ENCODE results near the gene ARSD.
A peak's percentile ranks its signal among the peaks of the same experiment; 100 is the strongest.
"Not testable (repeated sequence)": the region's sequence is repeated elsewhere in the genome, so short reads cannot be mapped to it uniquely, and the experiment has no call there.

Gene ARSD

GRCh38 chrX:2928583-2929434 lies at the start of gene ARSD:
Gene ARSD, minus strand, starts transcription at chrX:2929339. Its CDS starts 64 bp downstream, at chrX:2929275.
- DNase-seq (ENCODE audit: low read depth in 1 of 2, low spot score in 1 of 2): peak in 1 of 2 donors; percentile 0

DNA sequence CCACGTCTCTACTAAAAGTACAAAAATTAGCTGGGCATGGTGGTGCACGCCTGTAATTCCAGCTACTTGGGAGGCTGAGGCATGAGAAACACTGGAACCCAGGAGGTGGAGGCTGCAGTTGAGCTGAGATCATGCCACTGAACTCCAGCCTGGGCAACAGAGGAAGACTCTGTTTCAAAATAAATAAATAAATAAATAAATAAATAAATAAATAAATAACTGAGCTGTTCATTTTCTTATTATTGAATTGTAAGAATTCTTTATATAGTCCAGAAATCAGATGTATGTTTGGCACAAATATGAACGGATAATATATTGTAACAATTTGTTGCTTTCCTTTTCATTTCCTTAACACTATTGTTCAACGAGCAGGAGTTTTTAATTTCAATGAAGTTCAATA lies 49.5 kb upstream of the ARSD start:
- DNase-seq (ENCODE audit: low read depth in 1 of 2, low spot score in 1 of 2): not testable (repeated sequence)

GRCh38 chrX:2974961-2975360 lies 45.8 kb upstream of the ARSD start:
- DNase-seq (ENCODE audit: low read depth in 1 of 2, low spot score in 1 of 2): no peak

DNA sequence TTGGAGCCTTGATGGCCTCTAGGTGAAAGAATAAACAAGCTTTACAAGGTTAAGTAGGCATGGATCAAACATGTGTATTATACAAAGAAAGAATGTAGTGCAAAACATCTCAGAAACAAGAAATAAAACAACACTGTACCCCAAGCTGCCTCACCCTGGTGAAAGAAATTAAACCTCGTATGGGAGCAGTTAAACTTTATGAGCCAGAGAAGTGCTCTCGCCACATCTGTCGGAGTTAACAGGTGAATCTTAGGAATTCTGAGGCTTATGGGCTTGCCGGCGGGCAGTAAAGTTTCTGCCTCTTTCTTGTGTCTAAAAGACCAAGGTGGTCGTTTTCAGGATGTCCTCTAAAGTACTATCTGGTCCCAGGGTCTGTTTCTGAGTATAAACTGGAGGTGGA lies 43.3 kb upstream of the ARSD start:
- DNase-seq (ENCODE audit: low read depth in 1 of 2, low spot score in 1 of 2): no peak

- DNase-seq (ENCODE audit: low read depth in 1 of 2, low spot score in 1 of 2): no peak
These were observed 39.9 kb upstream of the ARSD start for GRCh38 chrX:2969021-2969420.

GRCh38 chrX:2967998-2968909 lies 39.1 kb upstream of the ARSD start:
- DNase-seq (ENCODE audit: low read depth in 1 of 2, low spot score in 1 of 2): peak in 1 of 2 donors; percentile 2

DNA sequence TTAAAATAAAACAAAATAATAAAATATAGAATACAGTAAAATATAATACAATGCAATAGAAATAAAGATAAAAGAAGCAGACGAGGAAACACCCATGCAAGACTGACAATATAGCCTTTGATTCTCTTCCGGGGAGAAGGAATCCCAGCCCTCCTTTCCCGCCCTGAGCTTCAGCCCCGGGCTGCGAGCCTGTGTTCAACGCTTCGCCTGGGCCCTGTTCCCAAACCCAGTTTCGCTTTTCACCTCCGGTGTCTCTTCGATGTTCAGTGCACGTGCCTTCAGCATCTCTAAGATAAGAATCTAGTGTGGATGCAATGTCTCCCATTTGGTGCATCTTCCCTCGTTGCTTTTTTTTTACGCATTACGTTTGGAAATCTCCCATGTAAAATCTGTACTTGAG lies 38.4 kb upstream of the ARSD start:
- DNase-seq (ENCODE audit: low read depth in 1 of 2, low spot score in 1 of 2): no peak

GRCh38 chrX:2967012-2967411 lies 37.9 kb upstream of the ARSD start:
- no peak for DNase-seq (ENCODE audit: low read depth in 1 of 2, low spot score in 1 of 2)

- DNase-seq (ENCODE audit: low read depth in 1 of 2, low spot score in 1 of 2): no peak
These were observed 36.8 kb upstream of the ARSD start for GRCh38 chrX:2965965-2966364.

DNA sequence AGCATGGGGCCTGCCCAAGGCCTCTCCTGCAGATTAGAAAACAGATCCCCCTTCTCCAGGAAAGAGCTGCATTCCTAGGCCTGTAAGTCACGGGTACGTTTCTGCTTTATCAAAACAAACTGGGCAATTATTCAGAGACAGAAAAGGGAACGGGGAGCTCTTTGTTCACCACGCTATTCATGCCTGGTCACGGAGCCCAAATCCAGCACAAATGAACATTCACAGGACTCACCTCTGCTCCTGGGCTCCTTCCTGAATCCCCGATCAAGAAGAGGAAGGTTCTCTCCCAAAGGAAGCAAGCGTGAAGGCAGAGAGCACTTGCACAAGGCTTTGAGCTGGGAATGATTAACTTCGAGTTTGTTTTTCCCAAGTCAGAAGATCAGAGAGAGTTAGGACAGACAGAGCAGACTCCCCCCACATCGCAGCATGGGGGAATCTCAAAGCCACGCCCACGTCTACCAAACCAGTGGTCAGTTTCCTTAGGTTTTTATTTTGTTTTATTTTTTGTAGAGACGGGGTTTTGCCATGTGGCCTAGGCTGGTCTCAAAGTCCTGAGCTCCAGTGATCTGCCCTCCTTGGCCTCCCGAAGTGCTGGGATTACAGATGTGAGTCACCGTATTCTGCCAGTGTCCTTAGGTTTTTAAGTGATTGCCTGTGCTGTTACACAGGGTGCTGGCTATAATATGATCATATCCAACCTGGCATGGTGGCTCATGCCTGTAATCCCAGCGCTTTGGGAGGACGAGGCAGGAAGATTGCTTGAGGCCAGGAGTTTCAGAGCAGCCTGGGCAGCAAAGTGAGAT lies 35.1 kb upstream of the ARSD start:
- DNase-seq (ENCODE audit: low read depth in 1 of 2, low spot score in 1 of 2): not testable (repeated sequence)

DNA sequence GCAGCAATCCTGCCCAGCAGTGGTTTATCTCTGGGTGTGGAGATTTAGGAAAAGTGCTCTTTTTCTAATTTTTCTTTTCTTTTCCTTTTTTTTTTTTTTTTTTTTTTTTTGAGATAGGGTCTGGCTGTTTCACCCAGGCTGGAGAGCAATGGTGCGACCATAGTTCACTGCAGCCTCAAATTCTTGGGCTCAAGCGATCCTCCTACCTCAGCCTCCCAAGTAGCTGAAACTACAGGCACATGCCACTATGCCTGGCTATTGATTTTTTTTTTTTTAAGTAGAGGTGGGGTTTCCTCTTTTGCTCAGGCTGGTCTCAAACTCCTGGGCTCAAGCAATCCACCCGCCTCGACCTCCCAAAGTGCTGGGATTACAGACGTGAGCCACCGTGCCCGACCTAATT lies 34.3 kb upstream of the ARSD start:
- DNase-seq (ENCODE audit: low read depth in 1 of 2, low spot score in 1 of 2): not testable (repeated sequence)

DNA sequence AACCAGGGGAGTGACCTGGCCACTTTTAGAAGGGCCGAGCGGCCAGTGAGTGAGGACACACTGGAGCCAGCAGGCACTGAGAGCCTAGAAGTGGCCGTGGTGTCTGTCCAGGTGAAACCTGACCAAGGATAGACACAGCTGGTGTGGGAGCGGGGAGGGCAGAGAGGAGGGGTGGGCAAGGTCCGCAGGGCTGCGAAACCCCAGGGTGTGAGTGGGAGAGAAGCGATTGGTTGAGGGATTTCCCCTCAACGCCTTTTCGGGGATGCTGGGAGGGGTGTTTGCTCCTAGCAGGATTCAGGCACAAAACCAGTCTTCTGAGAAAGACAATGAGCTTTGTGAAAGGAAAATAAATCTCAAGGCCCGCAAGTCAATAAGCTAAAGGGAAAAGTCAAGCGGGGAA lies 33.2 kb upstream of the ARSD start:
- DNase-seq (ENCODE audit: low read depth in 1 of 2, low spot score in 1 of 2): no peak

- DNase-seq (ENCODE audit: low read depth in 1 of 2, low spot score in 1 of 2): no peak
These were observed 31.8 kb upstream of the ARSD start for GRCh38 chrX:2960861-2961515.

GRCh38 chrX:2958199-2958598 lies 29.1 kb upstream of the ARSD start:
- no peak for DNase-seq (ENCODE audit: low read depth in 1 of 2, low spot score in 1 of 2)

- DNase-seq (ENCODE audit: low read depth in 1 of 2, low spot score in 1 of 2): no peak
These were observed 26.7 kb upstream of the ARSD start for GRCh38 chrX:2955838-2956237.

- DNase-seq (ENCODE audit: low read depth in 1 of 2, low spot score in 1 of 2): no peak
These were observed 26.1 kb upstream of the ARSD start for GRCh38 chrX:2955281-2955680.

DNA sequence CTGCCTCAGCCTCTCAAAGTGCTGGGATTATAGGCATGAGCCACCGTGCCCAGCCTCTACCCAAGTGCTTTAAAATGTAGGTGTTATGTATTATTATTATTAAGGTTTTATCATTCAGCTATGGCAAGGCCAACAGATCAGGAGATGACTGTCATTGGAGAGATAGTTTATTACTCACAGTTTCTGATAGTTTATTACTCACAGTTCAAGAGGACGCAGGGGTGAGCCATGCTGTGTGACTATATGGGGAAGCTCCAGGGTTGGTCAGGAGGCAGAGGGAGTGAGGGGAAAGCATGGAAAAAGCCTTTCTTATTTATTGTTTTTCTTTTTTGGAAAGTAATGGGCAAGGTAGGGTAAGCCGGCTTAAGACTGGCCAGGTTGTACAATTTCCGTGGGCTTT lies 25.4 kb upstream of the ARSD start:
- DNase-seq (ENCODE audit: low read depth in 1 of 2, low spot score in 1 of 2): no peak

- DNase-seq (ENCODE audit: low read depth in 1 of 2, low spot score in 1 of 2): not testable (repeated sequence)
These were observed 8.8 kb upstream of the ARSD start for GRCh38 chrX:2937942-2938341.

- DNase-seq (ENCODE audit: low read depth in 1 of 2, low spot score in 1 of 2): no peak
These were observed 5.9 kb upstream of the ARSD start for GRCh38 chrX:2934715-2935710.
